VCaP (cell line): Measurements from ENCODE around the gene RGS1.

Source experiments
- H3K27ac ChIP-seq: fragments of 450-650 bp; 2 replicates; pipeline ENCODE4 v1.5.1; 2017
- TF ChIP-seq, protein P1 (sequence below): fragments of 450-650 bp; conservative IDR thresholded peaks from 2 replicates; pipeline ENCODE4 v1.5.1; 2017; ENCODE audit warnings: mild to moderate bottlenecking, moderate library complexity

RGS1 gene

DNA sequence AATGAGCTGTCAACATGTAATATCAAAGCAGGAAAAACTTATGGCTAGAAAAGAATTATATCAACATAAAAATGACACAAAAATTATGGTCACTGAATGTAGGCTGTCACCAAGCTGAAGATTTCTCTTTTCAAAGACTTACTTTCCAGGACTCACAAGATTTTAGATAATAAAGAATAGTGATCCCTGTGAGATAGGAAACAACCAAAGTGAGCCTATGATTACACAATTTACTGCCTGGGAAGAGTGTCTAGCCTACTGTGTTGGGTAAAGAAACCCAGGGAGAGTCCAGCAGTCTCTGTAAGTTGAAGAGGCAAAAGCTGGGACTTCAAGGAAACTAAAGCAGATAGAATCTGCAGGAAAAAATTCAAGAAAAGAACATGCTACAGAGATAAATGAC is 20.2 kb upstream of the RGS1 start:
- no peak overlapping the region for H3K27ac ChIP-seq
- TF ChIP-seq, protein P1, sequence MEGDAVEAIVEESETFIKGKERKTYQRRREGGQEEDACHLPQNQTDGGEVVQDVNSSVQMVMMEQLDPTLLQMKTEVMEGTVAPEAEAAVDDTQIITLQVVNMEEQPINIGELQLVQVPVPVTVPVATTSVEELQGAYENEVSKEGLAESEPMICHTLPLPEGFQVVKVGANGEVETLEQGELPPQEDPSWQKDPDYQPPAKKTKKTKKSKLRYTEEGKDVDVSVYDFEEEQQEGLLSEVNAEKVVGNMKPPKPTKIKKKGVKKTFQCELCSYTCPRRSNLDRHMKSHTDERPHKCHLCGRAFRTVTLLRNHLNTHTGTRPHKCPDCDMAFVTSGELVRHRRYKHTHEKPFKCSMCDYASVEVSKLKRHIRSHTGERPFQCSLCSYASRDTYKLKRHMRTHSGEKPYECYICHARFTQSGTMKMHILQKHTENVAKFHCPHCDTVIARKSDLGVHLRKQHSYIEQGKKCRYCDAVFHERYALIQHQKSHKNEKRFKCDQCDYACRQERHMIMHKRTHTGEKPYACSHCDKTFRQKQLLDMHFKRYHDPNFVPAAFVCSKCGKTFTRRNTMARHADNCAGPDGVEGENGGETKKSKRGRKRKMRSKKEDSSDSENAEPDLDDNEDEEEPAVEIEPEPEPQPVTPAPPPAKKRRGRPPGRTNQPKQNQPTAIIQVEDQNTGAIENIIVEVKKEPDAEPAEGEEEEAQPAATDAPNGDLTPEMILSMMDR = no peak

DNA sequence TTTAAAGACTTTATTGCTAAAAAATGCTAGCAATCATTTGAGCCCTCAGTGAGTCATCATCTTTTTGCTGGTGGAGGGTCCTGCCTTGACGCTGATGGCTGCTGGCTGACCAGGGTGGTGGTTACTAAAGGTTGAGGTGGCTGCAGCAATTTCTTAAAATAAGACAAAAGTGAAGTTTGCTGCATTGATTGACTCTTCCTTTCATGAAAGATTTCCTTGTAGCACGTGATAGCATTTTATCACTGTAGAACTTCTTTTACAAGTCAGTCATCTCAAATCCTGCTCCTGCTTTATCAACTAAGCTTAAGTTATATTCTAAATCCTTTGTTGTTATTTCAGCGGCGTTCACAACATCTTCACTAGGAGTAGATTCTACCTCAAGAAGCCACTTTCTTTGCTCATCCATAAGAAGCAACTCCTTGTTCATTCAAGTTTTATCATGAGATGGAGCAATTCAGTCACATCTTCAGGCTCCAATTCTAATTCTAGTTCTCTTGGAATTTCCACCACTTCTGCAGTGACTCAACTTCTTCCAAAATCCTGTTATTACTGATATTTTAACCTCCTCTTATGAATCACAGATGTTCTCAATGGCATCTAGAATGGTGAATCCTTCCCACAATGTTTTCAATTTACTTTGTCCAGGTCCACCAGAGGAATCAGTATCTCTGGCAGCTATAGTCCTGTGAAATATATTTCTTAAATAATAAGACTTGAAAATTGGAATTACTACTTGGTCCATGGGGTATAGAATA is 17.6 kb upstream of the RGS1 start:
- H3K27ac ChIP-seq = no peak overlapping the region
- TF ChIP-seq, protein P1 = no peak

DNA sequence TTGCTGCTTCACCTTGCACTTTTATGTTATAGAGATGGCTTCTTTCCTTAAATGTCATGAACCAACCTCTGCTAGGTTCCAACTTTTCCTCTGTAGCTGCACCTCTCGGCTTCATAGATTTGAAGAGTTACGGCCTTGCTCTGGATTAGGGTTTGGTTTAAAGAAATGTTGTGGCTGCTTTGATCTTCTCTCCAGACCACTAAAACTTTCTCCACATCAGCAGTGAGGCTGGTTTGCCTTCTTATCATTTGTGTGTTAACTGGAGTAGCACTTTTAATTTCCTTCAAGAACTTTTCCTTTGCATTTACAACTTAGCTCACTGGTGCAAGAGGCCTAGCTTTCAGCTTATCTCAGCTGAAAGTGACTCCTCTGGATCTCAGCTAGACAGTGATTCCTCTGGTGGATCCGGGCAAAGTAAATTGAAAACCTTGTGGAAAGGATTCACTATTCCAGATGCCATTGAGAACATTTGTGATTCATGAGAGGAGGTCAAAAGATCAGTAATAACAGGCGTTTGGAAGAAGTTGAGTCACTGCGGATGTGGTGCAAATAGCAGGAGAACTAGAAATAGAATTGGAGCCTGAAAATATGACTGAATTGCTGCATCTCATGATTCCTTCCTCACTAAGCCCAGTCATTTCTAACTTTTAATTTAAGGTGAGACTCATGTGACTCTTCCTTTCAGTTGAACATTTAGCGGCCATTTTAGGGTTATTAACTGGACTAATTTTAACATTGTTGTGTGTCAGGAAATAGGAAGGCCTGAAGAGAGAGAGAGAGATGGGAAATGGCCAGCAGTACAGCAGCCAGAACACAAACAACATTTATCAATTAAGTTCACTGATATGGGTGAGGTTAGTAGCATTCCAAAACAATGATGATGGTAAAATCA is 16.2 kb upstream of the RGS1 start:
- H3K27ac ChIP-seq = no peak overlapping the region
- TF ChIP-seq, protein P1 = no peak

DNA sequence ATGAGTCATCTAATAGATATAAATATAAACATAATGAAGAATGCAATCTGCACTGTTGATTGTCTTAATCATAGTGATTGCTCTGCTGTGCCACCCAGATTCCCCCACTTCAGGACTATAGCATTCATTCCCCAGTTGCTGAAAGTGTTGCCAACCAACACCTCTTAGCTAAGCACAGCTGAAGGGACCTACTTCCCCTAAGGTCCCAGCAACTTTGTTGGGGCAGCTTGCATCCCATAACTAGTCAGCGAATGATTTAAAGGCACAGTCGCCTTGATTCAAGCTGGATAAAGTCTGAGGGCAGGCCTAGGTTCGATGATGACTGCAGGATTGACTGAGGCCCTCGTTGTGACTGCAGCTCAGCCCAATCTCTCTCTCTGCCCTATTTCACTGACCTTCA is 14.3 kb upstream of the RGS1 start:
- H3K27ac ChIP-seq = no peak overlapping the region

DNA sequence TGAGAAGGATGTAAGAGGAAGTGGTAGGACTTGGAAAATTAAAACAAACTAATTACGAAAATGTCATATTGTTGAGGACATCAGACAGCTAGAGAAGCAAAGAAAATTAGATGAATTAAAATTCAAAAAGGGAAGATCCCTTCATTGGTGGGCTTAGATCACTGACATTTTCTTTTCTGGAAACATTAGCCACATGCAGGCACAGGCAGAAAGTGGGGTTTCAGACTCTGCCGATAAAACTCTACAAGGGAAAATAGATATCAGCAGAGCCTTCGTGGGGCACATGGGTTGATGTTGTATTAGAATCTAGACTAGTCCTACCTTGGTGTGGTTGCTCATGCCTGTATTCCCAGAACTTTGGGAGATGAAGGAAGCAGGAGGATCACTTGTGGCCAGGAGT is 12.4 kb upstream of the RGS1 start:
- TF ChIP-seq, protein P1 = no peak
- no peak overlapping the region for H3K27ac ChIP-seq

More for the DNA sequence above, 14.3 kb upstream of the RGS1 start:
- TF ChIP-seq, protein P1 = no peak

DNA sequence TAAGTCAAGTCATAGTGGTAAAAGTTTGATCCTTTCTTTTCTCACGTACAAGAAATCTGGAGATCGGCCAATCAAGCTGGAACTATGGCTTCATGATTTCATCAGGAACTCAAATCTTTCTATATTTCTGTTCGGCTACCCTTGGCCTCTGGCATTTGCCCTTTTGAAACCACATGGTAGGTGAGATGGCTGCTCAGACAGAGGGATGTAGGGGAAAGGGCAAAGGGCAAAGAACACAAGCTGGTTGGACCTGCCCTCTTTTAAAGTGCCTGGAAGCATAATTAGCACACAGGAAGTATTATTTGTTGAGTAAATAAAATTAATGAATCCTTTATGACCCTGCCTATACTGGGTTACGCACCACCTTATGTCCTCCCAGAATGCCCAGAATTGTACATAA is 11.5 kb upstream of the RGS1 start:
- H3K27ac ChIP-seq = no peak overlapping the region
- TF ChIP-seq, protein P1 = no peak

DNA sequence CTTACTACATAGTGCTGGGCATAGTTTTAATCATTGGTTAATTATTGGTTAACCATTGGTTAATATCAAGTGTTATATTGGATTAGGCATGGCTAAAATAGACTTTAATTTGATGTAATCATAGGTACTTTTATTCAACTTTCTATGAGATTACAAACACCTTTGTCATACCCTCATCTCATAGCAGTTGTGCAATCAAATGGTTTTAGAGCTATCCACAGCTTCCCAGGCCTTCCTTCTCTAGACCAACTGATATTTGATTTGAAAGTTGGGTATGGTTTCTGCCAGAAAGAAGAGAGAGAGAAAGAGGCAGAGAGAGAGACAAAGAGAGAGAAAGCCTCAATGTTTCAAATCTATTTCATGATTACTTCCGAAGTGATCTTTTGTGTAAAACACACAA is 9.6 kb upstream of the RGS1 start:
- TF ChIP-seq, protein P1 = no peak
- H3K27ac ChIP-seq = no peak overlapping the region
